Fibroblast of peridontal ligament (primary cell): ENCODE data around the gene RHOA.

Source experiments
- DNase-seq: peaks from one replicate; pipeline ENCODE4 v3.0.0-alpha.2; 2010; ENCODE audit errors: extremely low read depth

The RHOA gene

DNA sequence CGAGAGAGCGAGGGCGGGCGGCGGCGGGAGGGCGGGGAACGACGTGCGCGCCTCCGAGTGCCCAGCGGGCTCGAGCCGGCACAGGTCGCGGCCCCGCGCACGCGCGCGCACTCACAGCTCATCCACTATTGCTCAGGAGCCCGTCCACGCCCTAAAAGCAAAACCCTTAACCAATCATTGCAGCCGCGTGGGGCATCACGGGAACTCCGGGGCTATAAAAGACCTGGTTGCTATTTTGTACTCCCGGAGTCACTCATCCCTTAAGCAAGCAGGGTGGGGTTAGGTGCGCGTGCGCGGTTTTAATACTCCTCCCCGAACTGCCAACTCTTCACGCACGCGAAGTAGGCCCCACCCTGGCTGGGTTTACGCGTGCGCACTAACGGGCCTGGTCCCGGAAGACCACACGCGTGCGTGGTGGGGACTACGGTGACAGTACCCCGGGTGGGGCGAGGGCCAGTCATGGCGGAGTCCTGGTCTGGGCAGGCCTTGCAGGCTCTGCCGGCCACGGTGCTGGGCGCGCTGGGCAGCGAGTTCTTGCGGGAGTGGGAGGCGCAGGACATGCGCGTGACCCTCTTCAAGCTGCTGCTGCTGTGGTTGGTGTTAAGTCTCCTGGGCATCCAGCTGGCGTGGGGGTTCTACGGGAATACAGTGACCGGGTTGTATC lies at the start of gene RHOA, which contains the start of gene TCTA:
Gene RHOA, minus strand, starts transcription at position 9 of the 664 bp plus-strand sequence. CDS start 36,387 bp downstream, outside the sequence.
Gene TCTA, plus strand, starts transcription at position 456 of the 664 bp plus-strand sequence. Its CDS starts 4 bp downstream, at position 460.
- peak; percentile 100 for DNase-seq

DNA sequence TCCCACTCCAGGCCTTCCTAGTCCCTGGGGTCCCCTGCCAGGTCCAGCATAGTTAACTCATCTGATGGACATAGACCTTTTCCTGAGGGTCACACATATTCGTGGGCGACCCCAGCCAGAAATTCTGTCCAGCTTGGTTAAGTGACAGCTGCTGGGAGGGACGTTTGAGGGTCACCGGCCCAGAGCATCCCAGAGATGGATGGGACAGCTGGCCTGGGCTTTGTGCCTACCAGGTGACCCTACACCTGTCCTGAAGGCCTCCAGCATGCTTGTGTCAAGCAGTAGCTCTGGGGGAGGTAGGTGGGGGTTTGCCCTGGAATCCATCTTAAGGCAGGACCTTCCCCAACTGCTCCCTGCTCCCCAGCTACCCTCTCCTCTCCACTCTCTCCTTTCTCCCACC lies 49.2 kb upstream of the RHOA start:
- DNase-seq, result no peak

DNA sequence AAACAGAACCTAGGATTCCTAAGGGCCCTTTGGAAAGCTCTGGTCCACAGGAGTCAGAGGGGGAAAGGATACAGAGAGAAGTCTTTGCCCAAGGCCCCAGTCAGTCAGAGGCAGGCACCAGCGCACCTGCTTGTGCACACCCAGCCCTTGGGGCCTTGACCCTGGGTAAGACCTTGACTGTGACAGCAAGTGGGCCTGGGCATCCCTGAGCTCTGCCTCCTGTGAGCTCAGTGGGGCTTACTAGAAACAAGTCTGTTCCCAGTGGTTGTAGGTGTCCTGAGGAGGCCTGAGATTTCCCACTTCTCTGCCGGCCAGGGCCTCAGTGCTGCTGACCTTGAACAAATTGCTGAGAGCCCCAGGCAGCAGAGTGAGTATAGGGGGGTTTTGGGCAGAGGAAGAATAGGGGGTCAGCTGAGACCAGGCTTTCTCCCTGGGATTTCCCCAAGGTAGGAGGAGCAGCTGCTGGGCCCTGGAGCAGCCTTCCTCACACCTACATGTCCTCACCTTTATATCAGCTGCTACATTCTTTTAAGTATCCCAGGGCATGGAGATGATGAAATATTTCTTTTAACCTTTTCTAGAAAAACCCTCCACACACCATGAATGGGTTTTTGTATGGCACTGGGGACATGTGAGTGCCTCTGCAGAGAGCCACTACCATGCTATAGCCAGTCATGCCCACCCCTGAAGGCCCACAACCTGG lies 48.6 kb upstream of the RHOA start:
- no peak for DNase-seq

DNA sequence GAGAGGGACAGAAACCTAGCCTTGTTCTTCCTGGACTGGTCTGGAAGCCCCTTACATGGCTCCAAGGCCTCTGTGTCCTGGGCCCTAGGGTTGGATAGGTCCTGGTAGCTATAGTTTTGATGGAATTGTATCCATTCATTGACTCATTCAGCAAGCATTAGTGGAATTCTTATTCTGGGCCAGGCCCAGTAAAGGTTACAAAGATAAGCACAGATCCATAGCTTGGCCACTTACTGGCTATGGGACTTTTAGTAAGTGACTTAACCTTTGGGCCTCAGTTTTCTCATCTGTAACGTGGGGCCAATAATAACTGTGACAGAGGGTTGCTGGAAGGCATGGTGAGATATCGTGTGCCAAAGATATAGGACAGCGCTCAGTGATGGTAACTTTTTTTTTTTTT lies 44.7 kb upstream of the RHOA start:
- no peak for DNase-seq

DNA sequence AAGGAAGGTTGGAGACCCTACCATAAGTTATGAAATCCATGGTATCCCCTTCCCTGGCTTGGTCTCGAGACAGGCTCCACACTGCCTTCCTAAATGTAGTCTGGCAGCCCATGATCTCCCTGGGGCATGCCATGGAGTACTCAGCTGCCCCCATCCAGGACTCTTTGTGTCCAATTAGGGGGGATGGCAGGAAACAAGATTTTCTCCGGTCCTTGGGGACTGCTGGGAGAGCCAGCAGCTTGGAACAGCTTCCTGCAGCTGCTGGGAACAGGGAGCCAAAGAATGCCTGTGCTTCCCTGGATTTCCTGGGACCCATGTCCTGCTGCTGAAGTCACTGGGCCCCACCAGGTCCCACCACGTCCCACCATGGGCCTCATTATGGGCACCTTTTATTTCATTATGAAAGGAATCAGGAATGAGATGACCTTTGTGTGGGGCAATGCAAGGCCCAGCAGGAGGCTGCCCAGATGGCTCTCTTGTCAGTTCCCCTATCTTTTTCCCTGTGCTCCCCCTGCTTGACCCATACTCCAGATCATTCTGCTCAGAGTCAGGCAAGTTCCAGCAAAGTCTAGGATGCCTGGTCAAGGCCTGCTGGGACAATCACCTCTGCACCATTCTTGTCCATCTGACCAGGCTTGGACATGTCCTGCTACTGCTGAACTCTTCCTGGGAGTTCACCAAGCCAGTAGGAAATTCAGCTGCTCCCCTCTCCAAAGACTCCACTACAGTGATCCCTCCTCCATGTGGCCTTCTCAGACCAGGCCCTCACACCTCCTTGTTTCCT lies 43.3 kb upstream of the RHOA start:
- no peak for DNase-seq

DNA sequence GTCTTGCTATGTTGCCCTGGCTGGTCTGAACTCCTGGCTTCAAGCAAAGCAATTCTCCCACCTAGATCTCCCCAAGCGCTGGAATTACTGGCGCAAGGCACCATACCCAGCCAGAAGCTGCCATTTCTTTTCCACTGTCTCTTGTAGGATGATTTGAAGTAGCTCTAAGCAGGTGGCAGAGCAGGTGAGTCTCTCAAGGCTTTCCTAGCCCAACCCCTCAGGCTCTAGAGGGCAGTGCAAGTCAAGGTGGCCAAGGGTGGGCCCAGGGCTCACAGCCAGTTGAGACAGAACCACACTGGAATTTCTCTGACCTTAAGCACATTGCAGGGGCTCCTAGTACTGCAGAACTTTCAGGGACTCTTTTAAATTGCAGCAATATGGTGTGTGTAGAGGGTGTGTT lies 42.7 kb upstream of the RHOA start:
- no peak for DNase-seq

DNA sequence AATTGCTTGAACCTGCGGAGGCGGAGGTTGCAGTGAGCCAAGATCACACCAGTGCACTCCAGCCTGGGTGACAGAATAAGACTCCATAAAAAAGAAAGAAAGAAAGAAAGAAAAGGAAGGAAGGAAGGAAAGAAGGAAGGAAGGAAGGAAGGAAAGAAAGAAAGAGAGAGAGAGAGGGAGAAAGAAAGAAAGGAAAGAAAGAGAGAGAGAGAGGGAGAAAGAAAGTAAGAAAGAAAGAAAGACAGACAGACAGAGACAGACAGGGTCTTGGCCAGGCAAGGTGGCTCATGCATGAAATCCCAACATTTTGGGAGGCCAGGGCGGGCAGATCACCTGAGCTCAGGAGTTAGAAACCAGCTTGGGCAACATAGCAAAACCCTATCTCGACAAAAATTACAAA lies 41.8 kb upstream of the RHOA start:
- no peak for DNase-seq

DNA sequence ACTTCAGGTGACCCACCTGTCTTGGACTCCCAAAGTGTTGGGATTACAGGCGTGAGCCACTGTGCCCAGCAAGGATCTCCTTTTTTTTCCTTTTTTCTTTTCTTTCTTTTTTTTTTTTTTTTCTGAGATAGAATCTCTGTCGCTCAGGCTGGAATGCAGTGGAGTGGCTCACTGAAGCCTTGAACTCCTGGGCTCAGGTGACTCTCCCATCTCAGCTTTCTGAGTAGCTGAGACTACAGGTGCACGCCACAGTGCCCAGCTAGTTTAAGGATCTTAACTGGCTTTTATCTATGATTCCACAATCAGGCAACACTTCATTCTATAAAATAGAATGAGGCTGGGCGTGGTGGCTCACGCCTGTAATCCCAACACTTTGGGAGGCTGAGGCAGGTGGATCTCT lies 33.6 kb upstream of the RHOA start:
- no peak for DNase-seq

DNA sequence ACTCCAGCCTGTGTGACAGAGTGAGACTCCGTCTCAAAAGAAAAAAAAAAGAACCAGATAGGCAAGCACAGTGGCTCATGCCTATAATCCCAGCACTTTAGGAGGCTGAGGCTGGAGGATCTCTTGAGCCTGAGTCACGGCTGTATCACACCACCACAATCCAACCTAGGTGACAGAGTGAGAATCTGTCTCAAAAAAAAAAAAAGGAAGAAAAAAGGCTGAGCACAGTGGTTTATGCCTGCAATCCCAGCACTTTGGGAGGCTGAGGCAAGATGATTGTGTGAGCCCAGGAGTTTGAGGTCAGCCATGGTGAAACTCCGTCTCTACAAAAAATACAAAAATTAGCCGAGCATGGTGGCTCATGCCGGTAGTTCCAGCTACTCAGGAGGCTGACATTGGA lies 23.0 kb upstream of the RHOA start:
- no peak for DNase-seq

DNA sequence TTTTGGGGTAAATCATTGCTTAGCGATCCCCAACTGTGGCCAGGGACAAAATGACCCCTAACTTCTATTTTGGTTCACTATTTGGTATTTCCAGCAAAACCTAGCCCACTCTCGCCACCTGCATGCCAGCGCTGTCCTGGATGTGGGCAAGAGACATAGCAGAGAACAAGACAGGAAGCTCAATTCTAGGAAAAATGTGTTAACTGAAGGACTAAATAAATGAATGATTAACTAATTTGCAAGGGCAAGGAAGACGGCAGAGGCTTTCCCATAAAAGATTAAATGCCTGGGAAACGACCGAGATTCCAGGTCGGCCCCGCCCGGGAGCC lies 16.9 kb upstream of the RHOA start:
- no peak for DNase-seq

DNA sequence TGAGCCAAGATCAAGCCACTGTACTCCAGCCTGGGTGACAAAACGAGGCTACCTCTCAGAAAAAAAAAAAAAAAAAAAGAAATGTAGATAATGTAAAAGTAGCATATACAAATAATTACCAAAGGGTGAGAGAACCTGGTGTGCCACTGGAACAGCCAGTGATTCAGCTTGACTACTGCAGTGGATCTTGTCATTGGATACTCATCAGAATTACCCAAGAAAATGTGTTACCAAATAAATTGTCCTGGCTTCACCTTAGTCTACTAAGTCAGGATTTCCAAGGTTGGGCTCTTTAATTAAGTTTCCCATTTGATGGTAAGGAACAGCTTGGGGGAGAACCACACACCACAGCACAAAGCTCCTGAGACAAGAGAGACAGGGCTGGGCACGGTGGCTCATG lies 15.8 kb upstream of the RHOA start:
- DNase-seq, result no peak

DNA sequence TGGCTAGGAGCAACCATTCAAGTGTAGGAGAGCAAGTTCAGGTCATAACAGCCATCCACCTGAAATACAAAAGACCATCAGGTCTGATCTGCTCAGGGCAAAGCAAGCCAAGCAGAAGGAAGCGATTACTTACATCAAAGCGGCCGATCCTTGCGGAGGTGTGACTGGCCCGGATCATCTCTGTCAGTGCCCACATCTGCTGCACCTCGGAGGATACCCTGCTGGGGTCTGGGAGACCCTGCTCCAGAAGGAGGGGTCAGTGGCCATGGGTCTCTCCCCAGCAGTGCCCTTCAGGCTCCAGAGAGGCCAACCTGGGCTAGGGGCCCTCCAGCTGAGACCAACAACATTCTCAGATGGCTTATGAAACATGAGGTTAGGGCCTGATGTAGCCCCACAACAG lies 13.0 kb upstream of the RHOA start:
- DNase-seq, result no peak

DNA sequence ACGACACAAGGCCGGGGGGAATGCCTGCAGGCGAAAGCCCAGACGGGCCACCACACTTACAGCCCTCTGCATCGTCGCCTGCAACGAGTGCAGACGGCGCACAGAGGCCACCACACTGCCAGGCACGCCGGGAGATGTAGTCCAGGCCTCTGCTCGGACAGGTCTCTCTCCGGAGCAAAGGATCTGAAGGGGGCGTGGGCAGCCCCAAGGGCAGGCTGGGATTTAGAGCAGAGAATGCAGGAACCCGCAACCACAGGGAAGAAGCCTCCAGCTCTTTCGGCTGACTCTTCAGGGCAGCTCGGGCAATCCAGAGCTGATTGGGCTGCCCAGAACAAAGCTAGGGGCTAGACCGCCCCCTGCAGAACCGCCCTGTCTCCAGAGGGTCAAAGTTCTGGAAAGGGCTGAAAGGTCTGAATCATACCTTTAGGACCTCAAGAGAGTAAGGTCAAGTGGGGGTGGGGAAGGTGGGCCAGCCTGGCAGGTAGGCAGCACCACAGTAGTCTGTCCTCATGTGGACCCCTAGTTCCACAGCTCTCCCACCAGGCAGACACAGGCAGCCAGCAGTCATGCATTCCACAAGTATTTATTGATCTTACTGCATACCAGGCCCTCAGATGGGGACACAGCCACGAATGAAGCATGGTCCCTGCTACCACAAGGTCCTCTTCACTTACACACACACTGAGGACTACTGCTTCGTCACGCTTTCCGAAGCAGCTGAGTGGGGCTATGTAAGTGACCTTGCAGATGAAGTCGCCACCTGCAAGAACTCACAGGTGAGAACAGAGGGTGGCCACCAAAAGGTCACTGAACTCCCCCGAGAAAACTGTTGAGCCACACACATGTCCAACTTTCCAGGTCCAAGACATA lies 10.8 kb upstream of the RHOA start, which contains the start of gene AMT:
Gene AMT, minus strand, starts transcription at position 95 of the 870 bp plus-strand sequence. Its CDS starts 23 bp downstream, at position 72.
- DNase-seq, result no peak

DNA sequence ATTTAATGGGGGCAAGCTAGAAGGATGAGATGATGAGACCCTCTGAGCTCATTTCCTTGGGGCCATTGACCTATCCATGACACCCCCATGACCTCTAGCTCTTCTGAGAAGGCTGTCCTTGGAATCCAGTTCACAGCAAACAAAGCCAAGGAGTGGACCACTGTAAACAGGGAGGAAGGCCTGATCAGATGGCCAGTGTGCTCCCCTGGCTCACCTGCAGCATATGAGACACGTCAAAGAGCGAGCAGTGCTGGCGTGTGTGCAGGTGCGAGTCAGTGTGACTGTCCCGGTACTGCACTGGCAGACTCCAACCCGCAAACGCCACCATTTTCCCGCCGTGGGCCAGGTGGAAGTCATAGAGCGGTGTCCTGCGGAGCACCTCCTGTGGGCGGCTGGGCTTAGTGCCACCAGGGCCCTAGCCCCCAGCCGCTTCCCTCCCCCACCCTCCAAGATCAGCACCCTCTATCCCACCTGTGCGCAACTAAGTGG lies 10.2 kb upstream of the RHOA start:
- DNase-seq, result no peak

DNA sequence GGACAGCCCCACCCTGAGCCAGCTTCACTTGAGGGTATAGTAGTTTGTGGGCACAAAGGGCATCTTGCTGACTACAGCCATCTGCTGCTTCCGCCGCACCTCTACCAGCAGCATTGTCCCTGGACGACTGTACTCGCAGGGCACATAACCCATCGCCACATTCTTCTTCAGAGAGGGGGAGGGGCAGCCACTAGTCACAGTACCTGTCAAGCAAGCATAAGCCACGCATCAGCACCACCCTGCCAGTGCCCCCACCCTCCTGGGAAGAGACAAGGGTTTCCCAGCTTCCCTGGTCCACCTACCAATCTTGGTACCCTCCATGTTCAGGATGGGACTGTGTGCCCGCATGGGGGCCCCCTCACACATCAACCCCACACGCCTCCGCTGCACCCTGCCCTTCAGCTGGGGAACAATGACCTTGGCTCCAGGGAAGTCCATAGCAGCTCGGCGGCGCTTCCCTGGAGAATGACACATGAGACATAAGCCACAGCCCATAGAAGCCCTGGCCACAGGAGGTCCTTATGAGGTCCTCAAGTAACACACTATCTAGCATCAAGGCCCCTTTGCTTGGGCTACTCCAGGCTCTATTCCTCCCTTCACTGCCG lies 5.8 kb upstream of the RHOA start:
- DNase-seq, result no peak

DNA sequence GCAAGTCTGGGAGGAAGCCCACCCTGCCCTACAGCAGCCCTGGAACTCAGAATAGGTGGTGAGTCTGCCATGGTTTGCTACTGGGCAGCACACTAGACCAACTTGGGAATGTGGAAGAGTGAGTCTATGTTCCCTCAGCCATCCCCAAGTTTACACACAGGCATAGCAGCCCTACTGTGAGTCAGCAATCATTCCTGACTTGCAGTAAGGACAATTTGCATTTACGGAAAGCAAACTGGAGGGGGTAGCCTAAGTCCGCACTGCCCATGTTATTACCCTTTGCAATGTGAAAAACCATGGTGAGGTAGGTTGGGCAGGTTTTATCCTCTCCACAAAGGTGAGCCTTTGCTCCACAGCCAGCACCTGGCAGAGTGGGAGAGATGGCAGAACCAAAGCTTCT lies 5.1 kb upstream of the RHOA start:
- no peak for DNase-seq

DNA sequence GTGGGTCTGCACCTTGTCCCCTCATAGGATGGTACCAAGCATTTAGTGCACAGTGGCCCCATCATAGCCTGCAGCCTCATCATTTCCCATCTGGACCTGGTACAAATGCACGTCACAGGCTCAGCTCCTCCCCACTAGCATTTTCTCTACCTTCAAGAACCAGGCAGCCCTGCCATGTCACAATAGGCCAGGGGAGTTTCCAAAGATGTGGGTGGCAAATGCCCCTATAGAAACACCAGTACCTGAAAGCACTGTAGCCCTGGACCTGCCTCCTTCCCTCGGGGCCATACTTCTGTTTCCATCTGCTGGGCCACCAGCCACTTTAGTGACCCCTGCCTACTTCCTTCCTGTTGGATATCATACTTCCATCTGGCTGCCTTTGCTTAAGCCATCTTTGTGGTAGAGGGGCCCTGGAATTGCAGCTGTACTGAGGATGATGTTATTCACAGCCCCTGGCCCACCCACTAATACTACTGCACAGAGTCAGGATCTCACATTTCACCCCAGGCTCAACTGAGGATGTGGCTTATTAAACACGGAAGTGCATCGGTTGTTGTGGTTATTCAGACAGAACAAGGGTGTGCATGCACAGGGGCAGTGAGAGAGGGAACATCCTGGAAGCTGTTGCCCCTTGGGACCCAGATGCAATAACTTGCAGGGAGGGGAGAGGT lies 4.3 kb upstream of the RHOA start:
- DNase-seq, result no peak

DNA sequence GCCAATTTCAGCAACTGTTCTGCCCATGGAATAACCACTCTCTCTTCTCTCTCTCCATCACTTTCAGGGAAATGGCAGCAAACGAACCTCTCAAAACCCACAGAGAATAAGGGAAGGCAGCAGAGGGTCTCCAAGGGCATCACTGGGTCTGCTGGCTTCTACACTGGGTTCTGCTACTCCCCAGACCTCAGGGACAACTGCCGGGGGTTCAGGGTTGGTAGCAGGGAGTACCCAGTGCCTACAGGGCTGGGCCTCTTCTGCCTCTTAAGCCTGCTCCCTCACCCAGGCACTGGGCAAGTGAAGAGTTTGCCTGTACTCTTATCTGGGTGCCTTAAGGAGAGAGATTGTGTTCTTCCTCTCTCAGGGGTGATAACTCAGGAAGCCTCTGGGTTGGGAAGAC lies 3.0 kb upstream of the RHOA start:
- no peak for DNase-seq

DNA sequence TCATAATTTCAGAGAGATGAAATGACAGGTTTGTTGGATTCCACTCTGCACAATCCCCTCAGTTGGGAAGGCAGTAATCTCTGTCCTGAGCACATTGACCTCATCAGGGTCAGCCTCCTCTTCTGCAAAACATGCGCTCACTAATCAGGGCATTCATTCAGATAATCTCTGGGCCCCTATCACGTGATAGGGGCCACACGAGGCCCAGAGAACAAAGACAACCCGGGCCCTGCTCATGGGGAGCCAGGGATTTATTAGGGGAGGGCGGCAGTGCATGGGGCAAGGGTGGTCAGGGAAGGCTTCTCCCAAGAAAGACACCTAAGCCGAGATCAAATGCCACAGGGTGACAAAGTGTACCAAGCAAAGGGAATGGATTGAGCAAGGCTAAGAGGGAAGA lies 1.6 kb upstream of the RHOA start:
- no peak for DNase-seq

DNA sequence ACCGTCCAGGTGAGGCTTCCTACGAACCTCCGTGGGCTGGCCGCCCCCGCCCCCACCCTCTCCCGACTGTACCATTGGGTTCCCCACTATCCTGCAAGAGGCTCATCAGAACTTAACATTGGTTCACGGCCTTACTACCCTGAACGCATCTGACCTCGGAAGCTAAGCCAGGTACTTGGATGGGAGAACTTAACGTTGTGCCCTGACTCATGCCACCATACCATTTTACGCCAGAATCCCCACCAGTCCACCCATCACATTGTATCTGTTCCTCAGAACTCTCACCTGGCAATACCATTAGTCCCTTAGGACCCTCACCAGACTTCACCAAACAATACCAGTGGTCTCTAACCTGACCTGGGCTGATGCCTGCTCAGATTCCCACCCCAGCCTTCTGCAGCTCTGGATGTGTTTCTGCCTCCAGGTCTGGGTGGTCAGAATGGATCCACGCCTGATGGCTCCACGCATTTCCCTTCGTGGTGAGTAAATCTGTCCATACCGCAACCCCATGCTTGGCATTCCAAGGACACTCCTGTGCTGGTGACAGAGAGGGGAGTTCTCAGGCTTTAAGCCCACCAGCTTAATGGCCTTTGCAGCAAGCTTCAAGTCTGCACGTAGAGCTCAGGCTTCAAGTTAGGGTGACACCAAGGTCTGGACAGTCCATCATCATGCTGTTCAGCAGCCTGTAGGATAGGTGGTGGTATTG lies 1.0 kb upstream of the RHOA start:
- DNase-seq, result no peak
